ENCODE data around the gene VASP.
"Not testable (repeated sequence)": the region's sequence is repeated elsewhere in the genome, so short reads cannot be mapped to it uniquely, and the experiment has no call there.

The VASP gene

DNA sequence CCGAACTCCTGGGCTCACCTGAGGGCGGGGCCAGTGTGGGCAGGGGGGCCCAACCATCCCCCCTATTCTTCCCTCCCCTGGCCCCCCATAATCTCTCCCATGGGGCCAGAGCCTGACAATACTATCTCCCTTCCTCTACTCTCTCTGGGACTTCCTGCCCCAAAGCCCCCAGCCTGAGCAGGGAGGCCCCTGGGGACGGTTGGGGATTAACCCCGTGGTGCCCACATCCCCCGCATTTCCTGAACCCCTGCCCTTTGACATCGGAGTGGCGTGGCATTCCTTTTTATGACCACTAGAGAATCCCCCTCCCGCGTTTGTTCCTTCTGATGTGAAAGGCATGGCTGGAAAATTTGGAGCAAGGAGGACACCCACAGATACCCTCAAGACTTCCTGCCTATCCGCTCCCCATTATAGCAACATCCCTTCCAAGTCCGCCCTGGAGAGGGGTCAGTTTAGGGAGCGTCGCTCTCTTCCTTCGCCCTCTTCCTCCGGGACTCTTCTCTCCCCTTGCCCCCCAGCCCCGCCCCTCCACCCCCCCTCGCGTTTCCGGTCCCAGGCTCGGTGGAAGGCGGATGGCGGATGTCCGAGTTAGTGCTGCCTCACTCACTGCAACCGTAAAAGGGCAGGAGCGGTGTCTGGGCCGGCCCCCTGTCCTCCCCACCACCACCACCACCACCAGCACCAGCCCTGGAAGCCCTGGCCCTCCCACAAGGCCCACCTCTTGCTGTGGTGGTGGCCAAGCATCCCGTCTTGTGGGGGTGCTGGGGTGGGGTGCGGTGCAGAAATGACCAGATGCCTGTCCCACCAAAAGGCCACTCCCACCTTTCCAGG is 1.8 kb downstream of the VASP start:
- DNase-seq, result peak; percentile 61
- in situ Hi-C loops (cut with HindIII; ENCODE audit: low pct_ligation_motif_present, low pct_unique_long_range_greater_than_20kb, low sequenced_read_pairs), result no loop called here

DNA sequence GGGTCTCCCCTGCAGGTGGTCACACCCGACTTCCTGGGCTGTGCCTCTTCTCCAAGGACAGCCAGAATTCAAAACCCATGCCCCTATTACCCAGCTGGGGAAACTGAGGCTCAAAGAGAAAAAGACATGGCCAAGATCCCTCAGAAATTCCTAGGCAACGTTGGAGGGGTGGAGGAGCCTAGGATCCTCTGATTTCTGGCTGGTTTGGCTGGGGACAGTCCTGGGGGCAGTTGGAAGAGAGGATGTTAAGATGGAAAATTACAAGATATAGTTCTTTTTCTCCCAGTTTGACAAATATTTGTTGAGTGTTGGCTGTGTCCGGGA is 2.4 kb downstream of the VASP start:
- in situ Hi-C loops (cut with HindIII; ENCODE audit: low pct_ligation_motif_present, low pct_unique_long_range_greater_than_20kb, low sequenced_read_pairs), result no loop called here
- no peak for DNase-seq

DNA sequence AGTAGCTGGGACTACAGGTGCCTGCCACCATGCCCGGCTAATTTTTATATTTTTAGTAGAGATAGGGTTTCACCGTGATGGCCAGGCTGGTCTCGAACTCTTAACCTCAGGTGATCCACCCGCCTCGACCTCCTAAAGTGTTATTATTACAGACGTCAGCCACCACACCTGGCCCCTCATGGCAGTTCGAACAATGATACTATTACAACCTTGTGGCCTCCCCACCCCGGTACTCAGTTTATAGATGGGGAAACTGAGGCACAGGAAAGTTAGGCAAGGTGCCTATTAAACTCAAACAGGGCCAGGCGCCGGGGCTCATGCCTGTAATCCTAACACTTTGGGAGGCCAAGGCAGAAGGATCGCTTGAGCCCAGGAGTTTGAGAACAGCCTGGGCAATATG is 3.1 kb downstream of the VASP start:
- in situ Hi-C loops (cut with HindIII; ENCODE audit: low pct_ligation_motif_present, low pct_unique_long_range_greater_than_20kb, low sequenced_read_pairs); DNase-seq: not testable (repeated sequence)

DNA sequence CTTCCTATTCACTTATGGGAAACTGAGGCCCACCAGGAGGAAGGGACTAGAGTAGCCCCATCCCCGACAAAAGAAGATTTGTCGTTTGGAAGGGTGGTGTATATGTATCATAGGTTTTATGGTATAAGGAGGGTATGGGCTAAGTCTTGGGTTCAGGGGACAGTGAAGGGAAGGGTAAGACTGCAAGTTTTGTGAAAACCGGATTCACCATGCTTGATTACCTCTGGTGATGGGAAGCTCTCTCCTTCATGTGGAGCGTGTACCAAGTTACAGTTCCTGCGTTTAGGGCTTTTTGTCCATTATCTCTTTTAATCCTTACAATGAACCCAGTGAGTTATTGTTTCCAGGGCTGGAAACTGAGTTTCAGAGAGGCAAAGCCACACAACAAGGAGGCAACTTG is 3.8 kb downstream of the VASP start:
- in situ Hi-C loops (cut with HindIII; ENCODE audit: low pct_ligation_motif_present, low pct_unique_long_range_greater_than_20kb, low sequenced_read_pairs), result no loop called here
- no peak for DNase-seq

DNA sequence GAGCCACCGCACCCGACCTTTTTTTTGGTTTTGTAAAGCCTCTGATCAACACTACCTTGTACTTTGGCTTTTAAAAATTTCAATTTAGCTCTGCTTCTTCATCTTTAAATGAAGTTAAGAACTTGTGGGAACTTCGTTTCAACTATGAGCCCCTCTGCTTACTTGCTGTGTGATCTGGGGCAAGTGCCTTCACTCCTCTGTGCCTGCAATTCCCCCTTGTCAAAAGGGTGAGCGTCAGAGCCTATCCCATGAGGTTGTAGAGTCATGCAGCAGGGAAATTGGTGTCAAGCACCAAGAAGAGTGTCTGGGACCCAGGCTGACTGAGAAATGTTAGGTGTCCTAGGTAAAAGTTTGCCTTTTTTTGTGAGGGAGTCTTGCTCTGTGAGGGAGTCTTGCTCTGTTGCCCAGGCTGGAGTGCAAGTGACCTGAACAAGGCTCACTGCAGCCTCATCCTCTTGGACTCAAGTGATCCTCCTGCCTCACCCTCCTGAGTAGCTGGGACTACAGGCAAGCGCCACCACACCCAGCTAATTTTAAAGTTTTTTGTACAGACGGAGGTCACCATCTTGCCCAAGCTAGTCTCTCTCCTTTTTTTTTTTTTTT is 5.7 kb downstream of the VASP start:
- no peak for DNase-seq
- in situ Hi-C loops (cut with HindIII; ENCODE audit: low pct_ligation_motif_present, low pct_unique_long_range_greater_than_20kb, low sequenced_read_pairs), result no loop called here

DNA sequence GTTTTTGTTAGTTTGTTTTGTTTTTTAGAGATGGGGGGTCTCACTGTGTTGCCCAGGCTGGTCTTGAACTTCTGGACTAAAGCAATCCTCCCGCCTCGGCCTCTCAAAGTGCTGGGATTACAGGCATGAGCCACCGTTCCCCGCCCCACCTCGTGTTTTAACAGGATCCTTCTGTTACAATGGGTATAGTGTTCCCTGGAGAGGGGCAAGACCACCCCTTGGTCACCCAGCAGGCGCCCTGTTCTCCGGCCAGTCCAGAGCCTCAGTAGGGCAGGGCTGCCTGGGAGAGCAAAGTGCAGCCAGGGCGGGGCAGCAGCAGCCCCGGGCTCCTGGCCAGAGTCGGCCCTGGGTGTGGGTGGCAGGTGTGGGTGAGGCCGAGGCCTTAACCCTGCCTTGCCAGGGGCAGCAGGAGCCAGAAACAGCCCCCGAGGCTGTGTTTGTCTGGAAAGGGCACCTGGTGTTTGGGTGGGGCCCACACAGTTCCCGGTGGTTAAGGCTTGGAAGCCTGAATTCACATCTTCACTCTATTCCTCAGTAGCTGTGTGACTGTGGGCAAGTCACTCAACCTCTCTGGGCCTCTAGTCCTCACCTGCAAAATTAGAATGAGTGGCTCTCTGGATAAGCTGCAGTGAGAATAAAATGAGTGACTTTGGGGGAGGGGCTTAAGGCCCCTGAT is 7.2 kb downstream of the VASP start:
- DNase-seq, result no peak
- in situ Hi-C loops (cut with HindIII; ENCODE audit: low pct_ligation_motif_present, low pct_unique_long_range_greater_than_20kb, low sequenced_read_pairs), result no loop called here

DNA sequence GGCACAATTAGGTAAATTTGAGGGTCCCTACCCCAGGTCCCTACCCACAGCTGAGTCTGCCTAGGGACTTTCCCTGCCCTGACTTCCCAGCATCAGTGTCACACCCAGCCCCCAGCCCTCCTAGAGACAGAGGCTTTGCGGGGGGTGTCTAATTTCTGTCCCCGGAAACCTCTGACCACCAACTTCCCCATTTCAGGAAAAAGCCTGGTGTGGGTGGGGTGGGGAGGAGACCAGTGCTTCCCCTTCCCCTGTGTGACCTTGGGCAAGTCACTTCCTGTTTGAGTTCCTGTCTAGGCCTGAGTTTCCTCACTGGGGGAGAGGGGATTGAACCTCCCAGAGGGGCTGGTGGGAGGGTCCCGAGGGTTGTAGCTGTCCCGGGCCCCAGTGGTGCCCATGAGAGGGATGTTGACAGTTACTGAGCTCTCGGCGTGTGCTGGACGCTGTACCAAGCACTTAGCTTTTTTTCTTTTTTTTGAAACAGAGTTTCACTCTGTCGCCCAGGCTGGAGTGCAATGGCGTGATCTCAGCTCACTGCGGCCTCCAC is 7.9 kb downstream of the VASP start:
- DNase-seq, result no peak
- in situ Hi-C loops (cut with HindIII; ENCODE audit: low pct_ligation_motif_present, low pct_unique_long_range_greater_than_20kb, low sequenced_read_pairs), result no loop called here

DNA sequence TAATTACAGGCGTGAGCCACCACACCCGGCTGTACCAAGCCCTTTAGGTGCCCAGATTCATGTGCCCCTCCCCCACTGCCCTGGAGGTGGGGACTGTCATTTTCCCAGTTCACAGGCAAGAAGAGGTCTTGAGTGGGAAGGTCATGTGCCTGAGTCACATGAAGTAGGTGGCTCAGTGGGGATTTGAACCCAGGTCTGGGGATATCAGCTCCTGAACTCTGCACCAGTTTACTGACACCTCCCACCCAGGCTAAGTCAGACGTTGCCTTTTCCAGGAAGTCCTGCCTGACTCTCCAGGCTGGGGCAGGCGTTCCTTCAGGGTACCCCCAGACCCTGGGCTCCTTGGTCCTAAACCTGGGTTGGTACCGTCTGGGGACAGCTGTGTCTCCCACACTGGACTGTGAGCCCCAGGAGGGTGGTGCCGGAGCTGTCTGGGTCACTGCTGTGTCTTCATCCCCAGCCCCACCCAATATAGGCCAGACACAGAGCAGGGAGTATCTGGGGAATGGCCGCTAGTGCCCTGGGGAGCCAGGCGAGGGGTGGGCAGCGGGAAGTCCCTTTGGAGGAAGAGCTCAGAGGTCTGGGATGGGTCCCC is 8.6 kb downstream of the VASP start:
- in situ Hi-C loops (cut with HindIII; ENCODE audit: low pct_ligation_motif_present, low pct_unique_long_range_greater_than_20kb, low sequenced_read_pairs), result no loop called here
- DNase-seq, result no peak

DNA sequence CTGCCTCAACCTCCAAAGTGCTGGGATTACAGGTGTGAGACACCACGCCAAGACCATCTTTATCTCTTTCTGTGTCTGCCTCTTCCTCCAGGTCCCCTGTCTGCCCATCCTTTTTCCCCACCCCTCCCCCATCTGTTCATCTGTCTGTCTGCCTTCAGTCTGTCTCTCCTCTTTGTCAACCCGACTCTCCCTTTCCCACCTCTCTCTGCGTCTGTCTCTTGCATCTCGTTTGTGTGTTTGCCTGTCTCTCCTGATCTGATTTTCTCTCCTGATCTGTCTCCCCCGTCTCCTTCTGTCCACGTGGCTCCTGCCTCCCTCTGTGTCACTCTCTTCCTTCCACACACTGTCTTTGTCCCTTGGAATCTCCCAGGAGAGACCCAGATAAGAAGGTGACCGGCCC is 10.0 kb downstream of the VASP start:
- in situ Hi-C loops (cut with HindIII; ENCODE audit: low pct_ligation_motif_present, low pct_unique_long_range_greater_than_20kb, low sequenced_read_pairs), result no loop called here
- no peak for DNase-seq

DNA sequence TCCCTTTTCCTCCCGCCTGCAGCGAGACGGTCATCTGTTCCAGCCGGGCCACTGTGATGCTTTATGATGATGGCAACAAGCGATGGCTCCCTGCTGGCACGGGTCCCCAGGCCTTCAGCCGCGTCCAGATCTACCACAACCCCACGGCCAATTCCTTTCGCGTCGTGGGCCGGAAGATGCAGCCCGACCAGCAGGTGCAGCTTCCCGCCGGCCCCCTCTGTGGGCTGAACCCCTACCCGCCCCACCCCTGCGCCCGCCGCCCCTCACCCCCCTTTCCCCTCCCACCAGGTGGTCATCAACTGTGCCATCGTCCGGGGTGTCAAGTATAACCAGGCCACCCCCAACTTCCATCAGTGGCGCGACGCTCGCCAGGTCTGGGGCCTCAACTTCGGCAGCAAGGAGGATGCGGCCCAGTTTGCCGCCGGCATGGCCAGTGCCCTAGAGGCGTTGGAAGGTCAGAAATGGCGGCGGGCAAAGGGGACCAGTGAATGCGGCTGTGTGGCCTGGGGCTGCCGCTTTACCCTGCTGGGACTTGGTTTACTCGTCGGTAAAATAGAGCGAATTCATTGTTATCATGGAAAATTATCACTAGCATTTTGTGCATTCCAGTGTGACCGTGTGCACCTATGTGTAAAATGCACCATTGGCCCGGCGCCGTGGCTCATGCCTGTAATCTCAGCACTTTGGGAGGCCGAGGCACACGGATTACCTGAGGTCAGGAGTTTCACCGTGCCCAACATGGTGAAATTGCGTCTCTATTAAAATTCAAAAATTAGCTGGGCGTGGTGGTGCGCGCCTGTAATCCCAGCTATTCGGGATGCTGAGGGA is 10.6 kb downstream of the VASP start:
- DNase-seq, result no peak
- in situ Hi-C loops (cut with HindIII; ENCODE audit: low pct_ligation_motif_present, low pct_unique_long_range_greater_than_20kb, low sequenced_read_pairs), result no loop called here

DNA sequence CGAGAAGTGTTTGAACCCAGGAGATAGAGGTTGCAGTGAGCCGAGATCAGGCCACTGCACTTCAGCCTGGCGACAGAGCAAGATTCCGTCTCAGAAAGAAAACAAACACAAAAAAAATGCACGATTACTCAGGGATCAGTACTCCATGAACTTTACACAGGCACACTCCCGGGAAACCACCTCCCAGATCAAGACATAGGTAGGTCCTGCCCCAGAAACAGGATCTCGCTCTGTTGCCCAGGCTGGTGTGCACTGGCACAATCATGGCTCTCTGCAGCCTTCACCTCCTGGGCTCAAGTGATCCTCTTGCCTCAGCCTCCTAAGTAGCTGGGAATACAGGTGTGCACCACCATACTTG is 11.2 kb downstream of the VASP start:
- in situ Hi-C loops (cut with HindIII; ENCODE audit: low pct_ligation_motif_present, low pct_unique_long_range_greater_than_20kb, low sequenced_read_pairs), result no loop called here

DNA sequence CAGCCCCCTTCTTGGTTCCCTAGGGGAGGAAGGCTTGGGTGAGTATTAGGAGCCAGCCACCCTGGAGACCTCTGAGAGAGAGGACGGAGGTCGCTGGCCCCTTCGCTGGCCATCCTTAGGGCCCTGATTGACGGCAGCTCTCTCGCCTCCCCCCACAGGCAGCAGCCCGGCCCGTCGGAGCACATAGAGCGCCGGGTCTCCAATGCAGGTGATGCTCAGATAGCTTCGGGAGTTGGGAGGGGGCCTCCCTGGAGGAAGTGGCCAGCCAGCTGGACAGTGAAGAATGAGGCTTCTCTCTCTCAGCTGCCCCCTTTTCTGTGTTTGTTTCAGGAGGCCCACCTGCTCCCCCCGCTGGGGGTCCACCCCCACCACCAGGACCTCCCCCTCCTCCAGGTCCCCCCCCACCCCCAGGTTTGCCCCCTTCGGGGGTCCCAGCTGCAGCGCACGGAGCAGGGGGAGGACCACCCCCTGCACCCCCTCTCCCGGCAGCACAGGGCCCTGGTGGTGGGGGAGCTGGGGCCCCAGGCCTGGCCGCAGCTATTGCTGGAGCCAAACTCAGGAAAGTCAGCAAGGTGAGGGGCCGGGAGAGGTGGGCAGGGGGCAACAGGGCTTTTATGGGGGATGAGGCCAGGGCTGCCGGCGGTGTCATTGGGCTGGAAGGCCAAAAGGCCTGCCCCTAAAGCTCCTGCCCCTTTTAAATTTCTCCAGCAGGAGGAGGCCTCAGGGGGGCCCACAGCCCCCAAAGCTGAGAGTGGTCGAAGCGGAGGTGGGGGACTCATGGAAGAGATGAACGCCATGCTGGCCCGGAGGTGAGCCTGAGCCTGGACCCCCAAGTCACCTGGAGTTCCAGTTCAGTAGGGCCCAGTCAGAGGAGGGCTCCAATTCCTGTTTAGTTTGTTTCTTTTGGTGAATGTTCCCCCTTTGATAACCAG is 15.0 kb downstream of the VASP start:
- no peak for DNase-seq
- in situ Hi-C loops (cut with HindIII; ENCODE audit: low pct_ligation_motif_present, low pct_unique_long_range_greater_than_20kb, low sequenced_read_pairs), result no loop called here

More for the DNA sequence above, 11.2 kb downstream of the VASP start:
- no peak for DNase-seq

DNA sequence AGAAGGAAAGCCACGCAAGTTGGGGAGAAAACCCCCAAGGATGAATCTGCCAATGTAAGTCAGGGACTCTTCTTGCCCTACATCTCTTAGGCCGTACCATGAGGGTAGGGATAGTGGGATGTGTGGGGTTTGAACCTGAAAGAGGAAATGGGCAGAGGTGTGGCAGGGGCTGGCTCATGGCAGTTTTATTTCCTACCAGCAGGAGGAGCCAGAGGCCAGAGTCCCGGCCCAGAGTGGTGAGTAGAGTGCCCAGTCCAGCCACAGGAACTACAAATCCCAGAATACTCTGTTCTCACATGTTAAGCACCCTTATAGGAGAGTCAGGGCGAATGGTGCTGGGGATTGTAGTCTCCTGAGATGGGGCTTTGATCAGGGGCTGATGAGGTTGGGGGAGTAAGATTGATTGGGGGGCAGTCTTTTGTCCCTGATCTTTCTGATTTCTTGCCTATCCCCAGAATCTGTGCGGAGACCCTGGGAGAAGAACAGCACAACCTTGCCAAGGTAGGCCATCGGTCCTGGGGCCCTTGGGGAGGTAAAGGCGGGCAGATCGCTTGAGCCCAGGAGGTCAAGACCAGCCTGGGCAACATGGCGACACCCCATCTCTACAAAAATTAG is 16.5 kb downstream of the VASP start:
- peak; percentile 85 for DNase-seq
- in situ Hi-C loops (cut with HindIII; ENCODE audit: low pct_ligation_motif_present, low pct_unique_long_range_greater_than_20kb, low sequenced_read_pairs), result no loop called here

DNA sequence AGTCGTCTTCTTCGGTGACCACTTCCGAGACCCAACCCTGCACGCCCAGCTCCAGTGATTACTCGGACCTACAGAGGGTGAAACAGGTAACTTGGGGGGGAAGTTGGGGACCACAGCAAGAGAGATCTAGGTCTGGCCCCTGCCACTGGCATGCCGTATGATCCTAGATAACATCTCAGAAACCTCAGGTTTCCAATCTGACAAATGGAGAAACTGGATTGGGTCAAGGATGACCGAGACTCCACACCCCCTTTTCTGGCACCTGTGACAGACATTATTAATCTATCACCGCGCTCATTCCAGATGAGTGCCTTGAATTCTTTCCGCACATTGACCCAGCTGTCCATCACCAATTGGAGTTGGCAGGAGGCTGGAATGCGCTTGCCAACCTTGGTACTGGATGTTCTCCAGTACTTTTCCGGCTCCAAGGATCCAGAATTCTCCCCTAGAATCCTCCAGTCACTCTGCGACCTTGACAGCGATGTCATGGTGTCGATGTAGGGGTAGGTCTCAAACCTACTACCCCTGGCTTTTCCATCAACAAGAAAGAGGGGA is 17.4 kb downstream of the VASP start:
- in situ Hi-C loops (cut with HindIII; ENCODE audit: low pct_ligation_motif_present, low pct_unique_long_range_greater_than_20kb, low sequenced_read_pairs), result no loop called here
- no peak for DNase-seq

DNA sequence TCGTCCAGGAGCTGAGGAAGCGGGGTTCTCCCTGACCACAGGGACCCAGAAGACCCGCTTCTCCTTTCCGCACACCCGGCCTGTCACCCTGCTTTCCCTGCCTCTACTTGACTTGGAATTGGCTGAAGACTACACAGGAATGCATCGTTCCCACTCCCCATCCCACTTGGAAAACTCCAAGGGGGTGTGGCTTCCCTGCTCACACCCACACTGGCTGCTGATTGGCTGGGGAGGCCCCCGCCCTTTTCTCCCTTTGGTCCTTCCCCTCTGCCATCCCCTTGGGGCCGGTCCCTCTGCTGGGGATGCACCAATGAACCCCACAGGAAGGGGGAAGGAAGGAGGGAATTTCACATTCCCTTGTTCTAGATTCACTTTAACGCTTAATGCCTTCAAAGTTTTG is 18.9 kb downstream of the VASP start:
- in situ Hi-C loops (cut with HindIII; ENCODE audit: low pct_ligation_motif_present, low pct_unique_long_range_greater_than_20kb, low sequenced_read_pairs), result no loop called here
- DNase-seq, result peak; percentile 58

DNA sequence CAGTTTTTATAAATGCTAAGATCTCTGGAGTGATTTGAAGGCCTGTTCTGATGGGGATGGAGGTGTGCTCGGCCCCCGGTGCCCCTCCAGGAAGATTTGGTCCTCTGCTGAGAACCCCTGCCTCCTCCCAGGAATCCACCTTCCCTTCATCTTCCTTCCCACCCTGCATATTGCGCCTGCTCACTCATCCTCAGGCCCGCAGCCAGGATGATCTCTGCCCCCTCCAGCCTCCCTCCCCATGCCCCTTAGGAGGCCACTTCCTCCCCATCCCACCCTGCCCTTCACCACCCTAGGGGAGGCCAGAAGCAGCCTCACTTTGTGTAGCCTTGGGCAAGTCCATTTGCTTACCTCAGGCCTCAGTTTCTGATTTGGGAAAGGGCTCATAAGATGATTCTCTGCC is 19.7 kb downstream of the VASP start:
- DNase-seq, result no peak
- in situ Hi-C loops (cut with HindIII; ENCODE audit: low pct_ligation_motif_present, low pct_unique_long_range_greater_than_20kb, low sequenced_read_pairs), result no loop called here

DNA sequence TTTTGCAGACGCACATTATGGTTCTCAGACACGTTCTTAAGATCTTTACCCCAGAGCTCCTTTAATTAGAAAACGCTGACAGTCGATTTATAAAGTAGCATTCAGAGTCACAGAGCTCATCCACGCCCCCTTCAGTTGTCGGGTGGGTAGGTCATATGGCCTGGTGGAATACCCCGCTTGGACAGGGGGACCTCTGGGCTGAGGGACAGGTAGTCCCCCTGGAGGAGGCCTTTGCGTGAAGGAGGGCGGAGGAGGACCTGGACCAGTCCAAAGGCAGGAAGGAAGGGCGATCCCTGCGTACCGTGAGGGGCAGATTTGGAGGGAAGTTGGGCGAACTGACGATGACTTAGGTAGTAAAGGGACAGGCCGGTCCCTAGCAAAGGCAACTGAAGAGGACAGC is 20.5 kb downstream of the VASP start:
- in situ Hi-C loops (cut with HindIII; ENCODE audit: low pct_ligation_motif_present, low pct_unique_long_range_greater_than_20kb, low sequenced_read_pairs), result no loop called here
- no peak for DNase-seq

Data from ACHN (cell line).